SIG-M5 (cell line): ENCODE measurements around the gene GPD1.

ENCODE experiments used
- DNase-seq: peaks from one replicate; lab custom pipeline; 2025; lab: John Stamatoyannopoulos, UW

GPD1 gene

DNA sequence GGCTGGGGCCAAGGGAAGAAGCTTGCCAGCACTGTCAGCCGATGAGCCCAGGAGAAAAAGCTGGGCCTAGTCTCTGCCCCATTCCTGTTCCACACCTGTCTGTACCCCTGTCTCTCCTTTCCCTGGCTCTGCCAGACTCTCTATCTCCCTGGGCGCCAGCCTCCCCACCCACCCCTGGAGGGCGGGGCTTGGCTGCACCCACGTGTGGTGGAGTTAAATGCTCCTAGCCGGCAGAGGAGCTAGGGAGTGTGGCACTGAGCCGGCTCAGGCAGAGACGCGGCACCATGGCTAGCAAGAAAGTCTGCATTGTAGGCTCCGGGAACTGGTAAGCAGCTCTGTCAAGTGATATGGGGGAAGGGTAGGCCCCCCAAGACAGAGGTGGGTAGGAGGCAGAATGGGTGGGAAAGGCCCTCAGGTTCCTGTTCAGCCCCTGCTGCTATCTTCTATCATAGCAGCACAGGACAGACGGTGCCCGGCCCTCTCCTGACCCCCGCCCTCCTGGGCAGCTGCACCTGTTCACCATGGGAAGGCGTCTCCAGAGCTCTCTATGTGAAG, at the start of gene GPD1:
Gene GPD1 (plus strand): TSS at position 242 of the 555 bp plus-strand sequence. CDS start 43 bp downstream, at position 285.
- DNase-seq = no peak

DNA sequence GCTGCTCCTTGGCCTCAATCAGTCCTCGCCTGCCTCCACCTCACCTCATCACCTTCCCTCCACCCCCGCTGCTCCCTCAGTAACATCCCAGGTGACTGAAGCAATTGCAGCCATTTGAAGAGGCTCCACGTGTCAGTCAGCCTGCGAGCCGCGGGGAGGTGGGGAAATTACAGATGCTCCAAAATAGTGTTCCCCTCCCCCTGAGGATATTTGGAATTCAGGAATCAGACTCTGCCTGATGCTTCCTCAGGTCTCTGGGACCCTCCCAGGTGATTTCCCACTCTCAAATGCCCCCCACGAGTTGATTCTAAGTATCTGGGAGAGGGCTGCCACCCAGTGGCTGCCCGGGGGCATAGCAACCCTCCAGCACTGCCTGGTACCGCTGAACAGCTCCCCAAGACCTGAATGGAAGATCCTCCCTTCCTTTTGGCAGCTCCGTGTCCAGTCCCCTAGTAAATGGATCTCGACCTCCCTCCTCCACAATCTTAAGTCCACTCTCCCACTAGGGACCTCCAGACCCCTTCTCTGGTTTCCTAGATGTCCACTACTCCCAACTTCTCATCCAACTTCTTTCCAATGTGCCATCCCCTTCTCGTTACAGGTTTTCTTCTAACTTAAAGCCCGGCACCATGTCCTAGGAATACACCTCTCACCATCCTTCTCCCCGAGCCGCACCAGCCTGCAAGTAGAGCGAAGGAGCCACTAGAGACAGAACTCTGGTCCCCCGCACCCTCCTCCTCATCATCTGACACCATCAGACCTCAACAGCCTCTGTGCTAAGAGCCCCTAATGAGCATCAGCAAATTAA, 47.8 kb upstream of the GPD1 start:
- DNase-seq = no peak

DNA sequence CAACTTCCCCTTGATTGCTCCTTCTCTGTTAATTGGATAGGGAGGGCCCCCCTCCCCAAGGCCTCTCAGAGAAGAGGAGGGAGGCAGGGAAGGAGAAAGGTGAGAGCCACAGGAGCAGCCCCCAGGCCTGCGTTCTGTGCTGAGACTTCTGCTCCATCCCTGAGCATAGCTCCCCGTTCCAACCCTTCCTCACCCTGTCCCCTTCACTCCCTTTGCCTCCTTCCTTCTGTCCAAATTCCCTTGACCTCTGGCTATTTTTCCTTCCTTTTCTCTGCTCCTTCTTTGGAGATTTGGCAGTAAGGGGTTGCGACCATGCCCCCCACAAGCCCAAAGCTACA, 47.2 kb upstream of the GPD1 start:
- no peak for DNase-seq

DNA sequence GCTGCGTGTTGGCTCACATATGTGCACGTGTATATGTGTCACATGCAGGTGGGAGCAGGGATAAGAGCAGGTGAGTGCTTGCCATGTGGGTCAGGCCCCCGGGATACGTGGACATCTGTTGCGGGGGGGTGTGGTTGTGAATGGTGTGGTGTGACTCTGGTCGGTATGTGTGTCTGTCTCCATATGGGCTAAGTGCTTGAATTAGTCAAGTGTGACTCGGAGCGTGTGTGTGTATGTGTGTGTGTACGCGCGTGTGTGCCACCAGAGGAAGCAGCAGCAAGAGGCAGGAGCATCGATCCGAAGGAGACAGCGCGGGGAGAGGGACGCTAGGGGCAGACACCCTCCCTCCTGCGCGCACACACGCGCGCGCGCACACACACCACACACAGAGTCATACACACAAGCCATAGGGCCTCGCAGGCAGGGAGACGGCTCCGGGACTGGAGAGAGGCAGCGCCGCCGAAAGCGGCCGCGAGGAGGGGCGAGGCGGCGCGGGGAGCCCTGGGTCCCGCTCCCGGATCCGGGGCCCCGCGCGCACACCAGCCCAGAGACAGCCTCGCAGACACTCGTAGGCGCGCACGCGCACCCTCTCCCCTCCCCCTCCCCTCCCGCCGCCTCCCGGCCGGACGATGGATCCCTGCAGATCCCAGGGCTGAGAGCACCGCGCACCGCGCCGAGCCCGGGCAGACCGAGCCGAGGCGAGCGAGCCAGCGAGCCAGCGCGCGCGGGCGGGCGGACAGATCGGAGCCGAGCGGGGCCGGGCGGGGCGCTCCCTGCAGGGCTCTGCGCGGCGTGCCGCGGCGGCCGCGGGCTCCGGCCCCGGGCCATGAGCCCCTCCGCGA, 46.6 kb upstream of the GPD1 start, which contains the start of gene ASIC1:
Gene ASIC1 (plus strand): TSS at position 597 of the 842 bp plus-strand sequence. CDS start 1,171 bp downstream, outside the sequence.
- DNase-seq = no peak

DNA sequence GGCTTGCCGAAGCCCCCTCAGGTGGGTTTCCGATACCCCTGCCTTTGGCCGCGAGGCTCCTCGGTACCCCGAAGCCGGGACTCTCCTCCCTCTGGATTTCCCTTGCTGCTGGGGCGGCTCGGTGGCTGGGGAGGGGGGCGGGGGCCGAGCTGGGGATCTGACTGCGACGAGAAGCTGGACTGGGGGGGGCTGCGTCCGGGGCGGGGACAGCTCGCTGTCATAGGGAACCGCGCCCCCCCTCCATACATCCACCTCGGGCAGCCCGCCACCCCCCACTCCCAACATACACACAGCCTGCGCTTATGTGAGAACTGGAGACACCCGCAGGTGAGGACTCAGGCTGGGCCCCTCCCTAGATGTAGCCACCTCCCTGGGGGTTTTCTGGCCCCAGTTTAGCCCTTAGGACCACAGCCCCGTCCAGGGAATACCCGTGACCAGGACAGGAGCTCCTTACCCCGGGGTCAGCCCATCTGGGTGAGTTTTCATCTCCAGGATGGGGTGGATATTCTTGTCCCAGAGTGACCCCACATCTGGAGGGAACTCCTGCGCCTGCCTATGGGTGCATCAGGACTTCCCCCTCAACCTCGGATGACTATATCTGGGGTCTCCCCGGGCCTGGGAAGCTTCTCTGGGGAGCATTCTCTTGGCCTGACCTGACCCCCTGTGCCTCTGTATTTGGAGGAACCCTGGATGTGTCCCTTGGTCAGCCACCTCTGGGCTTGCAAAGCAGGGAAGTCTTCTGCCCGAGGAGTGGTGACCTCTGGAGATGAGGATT, 45.7 kb upstream of the GPD1 start:
- DNase-seq = no peak

DNA sequence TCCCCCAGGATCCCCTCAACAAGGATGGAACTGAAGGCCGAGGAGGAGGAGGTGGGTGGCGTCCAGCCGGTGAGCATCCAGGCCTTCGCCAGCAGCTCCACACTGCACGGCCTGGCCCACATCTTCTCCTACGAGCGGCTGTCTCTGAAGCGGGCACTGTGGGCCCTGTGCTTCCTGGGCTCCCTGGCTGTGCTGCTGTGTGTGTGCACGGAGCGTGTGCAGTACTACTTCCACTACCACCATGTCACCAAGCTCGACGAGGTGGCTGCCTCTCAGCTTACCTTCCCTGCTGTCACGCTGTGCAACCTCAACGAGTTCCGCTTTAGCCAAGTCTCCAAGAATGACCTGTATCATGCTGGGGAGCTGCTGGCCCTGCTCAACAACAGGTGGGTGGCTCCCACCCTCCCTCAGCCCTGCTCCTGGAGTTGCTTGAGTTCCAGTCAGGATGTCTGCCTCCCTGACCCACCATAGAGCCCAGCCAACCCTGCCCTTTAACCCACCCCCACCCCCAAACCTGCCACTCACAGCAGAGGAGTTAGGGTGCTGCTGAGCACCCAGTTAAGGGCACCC, 45.0 kb upstream of the GPD1 start:
- DNase-seq = no peak

DNA sequence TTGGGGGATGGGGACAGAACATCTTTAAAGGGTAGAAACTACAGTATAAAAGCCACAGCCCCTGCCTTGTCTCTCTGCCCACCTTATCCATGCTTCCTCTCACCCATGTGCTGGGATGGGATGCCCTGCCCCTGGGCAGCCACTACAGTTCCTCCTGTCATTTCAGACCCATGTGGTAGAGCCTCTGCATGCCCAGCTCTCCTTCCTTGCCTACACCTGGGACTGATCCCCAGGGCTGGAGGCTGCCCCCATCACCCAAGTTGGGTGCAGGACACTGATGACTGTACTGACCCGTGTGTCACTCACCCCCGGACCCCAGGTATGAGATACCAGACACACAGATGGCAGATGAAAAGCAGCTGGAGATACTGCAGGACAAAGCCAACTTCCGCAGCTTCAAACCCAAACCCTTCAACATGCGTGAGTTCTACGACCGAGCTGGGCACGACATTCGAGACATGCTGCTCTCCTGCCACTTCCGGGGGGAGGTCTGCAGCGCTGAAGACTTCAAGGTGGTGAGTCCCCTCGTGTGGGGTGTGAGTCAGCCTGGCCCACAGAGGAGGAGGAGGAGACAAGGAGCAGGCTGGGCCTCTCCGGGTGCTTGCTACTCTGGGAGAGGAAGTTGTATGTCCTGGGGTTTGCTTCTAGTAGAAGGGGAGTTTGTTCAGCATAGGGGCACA, 44.2 kb upstream of the GPD1 start:
- DNase-seq = peak; percentile 30

DNA sequence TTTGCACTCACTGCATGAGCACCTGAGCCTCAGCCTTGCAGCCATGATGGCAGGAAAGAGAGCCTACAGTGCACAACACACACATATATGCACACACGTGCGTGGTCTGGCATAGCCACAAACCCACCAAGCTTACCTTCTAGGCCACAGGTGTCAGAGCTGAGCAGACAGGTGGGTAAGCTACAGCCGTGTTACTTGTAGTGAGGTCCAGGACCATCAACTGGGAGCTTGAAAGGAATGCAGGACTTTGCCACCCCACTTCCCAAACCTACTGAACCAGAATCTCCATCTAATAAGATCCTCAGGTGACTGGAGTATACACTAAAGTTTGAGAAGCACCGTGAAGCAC, 43.7 kb upstream of the GPD1 start:
- no peak for DNase-seq

DNA sequence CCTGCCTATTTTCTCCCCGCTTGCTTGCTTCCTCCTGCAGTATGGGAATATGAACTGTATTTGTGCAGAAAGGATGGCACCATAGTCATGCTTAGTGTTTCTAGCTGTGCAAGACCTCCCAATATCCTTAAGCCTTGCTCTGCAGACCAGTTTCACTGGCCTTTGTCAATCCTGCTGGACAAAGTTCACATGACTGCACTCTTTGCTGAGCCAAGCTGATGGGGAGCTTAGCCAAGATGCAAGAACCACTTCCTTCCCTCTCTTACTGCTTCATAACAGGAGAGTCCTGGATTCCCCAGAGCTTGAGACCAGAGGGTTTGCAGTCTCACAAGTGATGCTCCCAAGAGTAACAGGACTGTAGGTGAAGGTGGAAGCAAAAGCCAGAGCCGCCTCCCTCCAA, 42.6 kb upstream of the GPD1 start:
- DNase-seq = no peak

DNA sequence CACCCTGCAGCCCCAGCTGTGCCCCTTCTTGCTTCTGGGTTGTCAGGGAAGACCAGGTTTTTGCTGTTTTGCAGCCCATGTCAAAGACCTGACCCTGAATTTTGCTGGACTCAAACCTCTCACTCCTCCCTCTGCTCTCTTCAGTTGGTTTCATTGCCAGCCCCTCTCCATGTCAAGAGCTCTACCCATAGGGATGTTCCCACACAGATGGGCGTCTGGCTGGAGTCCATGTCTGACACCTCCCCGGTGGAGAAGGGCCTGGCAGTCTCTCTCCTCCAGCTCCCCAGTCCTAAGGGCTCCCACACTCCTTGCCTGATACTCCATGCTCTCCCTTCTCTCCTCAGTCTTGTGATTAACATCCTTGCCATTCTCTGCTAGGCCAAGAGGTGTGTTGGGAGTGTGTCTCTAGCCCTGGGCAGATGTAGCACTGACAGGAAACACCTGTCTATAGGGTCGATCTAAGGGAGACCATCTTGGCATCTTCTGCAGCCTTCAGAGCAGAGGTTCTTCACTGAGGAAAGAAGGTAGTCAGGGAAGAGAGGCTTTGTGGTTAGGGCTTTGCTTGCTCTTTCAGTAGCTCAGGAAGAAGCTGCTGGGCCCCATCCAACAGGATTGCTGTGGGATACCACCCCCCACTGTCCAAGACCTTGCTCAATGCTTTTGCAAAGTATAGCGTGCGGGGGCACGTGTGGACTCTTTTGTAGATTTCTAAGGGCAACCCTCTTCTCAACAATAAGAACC, 41.7 kb upstream of the GPD1 start:
- no peak for DNase-seq

DNA sequence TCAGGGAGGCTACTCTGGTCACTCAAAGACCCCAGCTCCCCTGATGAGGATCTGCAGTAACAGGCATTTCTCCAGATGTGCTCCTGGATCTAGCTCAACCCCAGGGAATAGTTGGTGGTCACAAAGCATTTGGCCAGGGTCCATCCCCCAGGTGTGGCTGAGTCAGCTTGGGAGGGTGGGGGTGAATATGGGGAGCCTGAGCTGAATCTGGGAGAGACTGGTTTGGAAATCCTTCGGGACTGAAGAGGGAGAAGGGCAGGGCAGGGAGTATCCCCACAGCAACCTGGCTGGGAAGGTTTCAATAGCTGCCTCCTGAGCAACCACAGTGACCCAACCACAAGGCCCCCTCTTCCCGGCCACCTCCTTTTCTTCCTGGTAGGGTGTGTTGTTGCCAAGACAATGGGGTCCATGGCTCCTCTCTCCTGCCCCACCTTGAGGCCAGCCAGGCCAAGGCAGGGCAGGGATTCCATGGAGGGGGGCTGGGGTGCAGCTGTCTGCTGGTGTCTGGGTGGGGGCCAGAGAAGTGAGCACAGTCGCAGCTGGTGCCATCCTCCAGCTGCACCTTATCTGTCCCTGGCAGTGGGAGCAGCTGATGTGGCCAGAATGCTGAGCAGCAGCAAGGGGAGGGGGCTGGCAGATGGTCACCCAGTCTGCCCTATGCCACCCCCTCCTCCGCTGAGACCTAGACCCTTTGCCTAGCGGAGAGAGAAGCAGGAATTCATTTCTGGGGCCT, 40.9 kb upstream of the GPD1 start:
- DNase-seq = no peak

DNA sequence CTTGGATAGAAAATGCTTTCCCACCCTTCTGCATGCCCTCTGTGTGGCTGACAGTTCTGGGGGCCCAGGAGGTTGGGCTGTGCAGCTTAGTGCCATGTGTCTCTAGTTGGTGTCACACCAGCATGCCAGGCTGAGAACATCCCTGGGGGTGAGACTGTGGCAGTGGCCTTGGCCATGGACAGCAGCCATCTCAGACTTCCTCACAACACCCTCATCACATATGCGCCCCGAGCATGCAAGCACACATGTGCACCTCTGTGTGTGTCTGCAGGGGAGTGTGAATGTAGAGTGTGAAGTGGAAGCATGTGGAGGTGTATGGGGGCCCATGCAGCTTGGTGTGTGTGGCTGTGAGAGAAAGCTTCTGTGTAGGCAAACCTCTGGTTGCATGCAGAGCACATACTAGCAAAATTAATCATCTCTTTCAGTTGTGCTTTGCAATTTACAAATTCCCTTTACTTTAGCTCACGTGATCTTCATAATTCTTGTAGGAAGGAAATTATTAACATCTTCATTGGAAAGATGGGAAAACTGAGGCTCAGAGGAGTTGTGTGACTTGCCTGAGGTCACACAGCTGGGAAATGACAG, 38.0 kb upstream of the GPD1 start:
- DNase-seq = no peak

DNA sequence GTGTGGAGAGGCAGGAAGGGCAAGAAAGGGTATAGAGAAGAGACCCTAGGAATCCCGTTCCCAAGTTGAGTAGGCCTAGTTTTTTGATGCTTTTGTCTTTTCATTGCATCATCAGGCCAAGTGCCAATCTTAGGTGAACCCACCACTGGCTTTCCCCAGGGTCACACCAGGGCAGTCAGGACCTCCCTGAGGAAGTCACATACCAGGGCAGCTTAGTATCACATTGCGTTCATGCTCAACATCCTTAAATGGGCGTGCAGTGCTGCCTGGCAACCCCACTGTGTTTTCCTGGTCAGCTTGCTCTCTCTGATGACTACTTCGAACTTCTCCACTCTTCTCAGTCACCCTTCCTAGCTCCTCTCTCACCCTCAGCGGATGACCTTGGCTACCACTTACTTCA, 37.4 kb upstream of the GPD1 start:
- no peak for DNase-seq

DNA sequence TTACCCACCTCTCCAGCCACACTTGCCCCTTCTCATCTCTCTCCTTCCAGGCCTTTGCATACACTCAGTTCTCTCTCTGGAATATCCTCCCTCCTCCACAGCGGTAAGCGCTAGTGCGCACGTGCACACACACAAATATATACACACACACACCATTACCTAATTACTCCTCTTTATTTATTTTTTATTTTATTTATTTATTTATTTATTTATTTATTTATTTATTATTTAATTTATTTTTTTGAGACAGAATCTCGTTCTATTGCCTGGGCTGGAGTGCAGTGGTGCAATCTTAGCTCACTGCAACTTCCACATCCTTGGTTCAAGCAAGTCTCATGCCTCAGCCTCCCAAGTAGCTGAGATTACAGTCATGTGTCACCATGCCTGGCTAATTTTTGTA, 34.7 kb upstream of the GPD1 start:
- DNase-seq = no peak

DNA sequence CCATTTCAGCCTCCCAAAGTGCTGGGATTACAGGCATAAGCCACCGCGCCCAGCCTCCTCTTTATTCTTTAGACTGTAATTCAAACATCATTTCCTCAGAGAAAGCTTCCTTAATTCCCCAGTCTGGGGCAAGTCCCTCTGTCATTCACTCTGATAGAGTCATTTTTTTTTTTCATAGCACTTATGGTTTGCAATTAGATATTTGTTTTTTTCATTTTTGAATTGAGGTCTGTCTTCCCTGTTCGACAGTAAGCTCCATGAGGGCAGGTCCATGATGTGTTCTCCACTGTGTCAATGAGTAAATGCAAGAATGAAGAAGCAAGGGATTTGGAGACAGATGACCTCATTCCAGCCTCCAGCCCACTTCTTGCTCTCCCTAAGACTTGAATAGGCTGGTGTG, 34.3 kb upstream of the GPD1 start:
- no peak for DNase-seq

DNA sequence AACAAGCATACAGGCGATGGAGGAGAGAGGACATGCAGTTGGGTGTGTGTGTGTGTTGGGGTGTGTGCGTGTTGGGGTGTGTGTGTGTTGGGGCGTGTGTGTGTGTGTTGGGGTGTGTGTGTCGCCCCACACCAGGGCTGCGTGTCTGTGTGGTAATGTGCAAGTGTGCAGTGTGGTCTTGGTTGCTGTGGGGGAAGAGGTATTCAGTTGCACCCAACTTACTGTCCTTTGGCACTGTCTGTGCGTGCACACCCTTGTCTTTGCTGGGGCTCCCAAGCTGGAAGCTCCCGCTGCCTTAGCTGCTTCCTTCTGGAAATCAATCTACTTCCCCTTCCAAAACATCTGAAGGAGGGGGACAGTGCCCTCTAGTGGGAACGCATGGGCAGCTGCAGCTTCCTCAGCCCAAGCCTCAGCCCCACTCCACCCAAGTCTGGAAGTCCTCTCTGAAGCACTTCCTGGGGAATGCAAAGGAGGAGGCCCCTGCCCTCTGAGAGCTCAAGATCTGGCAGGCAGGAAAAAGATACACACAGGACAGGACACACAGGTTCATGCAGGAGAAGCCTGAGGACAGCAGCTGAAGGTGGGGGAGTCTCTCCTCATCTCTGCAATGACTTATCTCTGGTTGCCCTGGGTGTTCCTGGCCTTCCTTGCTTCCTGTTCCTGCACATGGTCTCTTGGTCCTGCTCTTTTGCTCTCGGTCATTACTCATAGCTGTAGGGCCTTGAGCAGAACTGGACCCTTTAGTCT, 33.3 kb upstream of the GPD1 start:
- DNase-seq = no peak

DNA sequence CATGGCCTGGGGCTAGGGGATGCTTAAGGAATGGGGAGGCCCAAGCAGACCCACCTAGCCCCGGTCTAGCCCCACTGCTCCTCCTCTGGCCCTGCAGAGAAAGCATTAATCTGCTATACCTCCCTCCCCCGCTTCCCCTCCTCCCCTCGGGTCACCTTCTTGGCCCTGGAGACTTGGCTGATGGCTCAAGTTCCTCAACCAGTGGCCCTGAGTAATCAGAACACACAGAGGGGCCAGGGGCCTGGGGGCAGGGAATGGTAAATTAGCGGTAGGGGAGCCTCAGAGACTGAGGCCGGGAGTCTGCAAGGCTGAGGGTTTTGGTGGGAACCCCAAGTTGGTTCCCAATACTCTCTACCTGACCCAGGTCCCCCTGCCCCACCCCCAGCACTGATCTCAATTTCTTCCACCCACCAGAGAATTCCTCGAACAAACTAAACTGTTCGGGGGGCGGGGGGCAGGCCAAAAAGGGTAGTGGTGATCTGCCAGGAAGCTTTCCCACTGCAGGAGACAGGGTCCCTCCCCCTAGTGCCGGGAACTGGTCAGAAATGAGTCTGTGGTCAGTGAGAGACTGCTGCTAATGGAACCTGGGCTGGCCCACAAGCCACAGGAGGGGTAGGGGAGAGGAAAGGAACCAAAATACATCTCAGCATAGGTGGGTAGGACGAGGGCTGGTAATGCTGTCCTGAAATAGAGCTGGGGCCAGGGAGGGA, 31.5 kb upstream of the GPD1 start:
- DNase-seq = no peak

DNA sequence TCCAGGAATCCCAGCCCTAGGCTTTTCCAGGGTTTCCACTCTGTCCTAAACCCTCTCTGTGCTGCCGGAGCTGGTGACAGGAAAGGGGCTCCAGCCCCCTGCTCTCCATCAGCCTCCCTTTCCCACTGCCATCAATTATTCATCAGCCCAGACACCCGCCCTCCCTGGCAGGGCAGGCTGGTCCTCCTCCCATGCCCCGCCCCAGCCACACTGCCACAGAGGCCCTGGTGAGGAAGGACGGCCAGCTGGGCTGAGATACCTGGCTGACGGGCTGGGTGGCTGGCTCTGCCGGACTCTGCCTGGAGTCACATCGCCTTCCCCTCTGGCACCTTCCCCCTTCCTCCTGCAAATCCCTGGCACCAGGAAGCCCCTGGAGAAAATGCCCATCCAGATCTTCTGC, 30.6 kb upstream of the GPD1 start:
- no peak for DNase-seq
